ENCODE data around the gene ATAD2B.
"Not testable (repeated sequence)": the region's sequence is repeated elsewhere in the genome, so short reads cannot be mapped to it uniquely, and the experiment has no call there.

Gene ATAD2B

GRCh38 chr2:23926750-23927571 is at the start of gene ATAD2B:
TSS of gene ATAD2B (minus strand) at chr2:23927123. CDS start at chr2:23926770, 353 bp downstream.
- peak; percentile 93 for DNase-seq (ENCODE audit: low read depth)

DNA sequence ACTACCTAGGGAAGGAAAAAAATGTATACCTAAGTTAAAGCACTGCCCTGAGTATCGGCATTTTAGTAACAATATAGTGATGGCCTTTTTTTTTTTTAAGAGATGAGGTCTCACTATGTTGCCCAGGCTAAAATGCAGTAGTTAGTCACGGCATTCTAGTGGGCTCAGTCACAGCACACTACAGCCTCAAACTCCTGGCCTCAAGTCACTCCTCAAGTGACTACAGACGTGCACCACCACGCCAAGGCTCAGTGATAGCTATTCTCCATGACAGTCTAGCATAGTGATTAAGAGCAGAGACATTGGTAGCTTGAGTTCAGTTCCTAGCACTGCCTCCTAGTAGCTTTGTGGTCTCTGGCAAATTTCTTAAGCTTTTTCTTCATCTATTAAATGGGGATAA is 40.9 kb upstream of the ATAD2B start:
- peak; percentile 3 for DNase-seq (ENCODE audit: low read depth)

- no peak for DNase-seq (ENCODE audit: low read depth)
These were observed 27.5 kb upstream of the ATAD2B start for GRCh38 chr2:23954325-23955014.

DNA sequence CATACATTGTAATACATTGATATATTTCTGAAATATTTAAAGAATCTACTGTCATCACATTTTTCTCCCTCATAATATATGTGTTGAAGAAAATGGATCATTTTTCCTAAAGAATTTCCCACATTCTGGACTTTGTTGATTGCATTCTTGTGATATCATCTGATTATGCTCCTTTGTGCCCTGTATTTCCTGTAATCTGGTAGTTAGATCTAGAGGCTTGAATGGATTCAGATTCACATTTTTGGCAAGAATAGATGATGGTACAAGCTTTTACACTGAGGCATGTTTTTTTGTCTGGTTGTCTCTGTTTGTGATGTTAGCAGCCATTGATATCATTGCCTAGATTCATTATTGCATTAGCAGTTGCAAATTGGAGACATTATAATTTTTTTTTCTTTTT is 26.7 kb upstream of the ATAD2B start:
- DNase-seq (ENCODE audit: low read depth), result no peak

DNA sequence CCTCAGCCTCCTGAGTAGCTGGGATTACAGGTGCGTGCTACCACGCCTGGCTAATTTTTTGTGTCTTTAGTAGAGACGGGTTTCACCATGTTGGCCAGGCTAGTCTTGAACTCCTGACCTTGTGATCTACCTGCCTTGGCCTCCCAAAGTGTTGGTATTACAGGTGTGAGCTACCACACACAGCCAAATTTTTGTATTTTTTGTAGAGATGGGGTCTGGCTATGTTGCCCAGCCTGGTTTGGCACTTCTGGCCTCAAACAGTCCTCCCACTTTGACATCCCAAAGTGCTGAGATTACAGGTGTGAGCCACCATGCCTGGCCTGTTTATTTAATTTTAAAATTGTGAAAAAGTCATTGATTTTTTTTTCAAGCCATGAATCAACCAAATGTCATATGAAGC is 25.6 kb upstream of the ATAD2B start:
- not testable (repeated sequence) for DNase-seq (ENCODE audit: low read depth)

DNA sequence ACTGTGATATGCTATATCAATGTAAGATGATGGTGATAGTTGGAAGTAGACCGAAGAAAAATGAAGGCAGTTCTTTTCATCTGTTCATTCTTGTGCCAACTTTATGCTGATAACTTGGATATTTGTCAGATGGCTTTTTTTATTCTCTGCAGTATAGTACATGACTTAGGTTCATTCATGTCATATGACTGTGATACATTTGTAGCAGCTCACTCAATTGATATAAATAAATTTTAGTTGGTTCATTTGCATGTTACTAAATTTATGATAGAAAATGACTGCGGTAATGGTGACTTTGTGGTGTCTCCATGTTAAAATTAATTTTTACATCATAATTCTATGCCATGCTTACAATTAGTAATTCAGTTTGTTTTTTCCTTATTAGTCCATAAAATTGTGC is 20.4 kb upstream of the ATAD2B start:
- DNase-seq (ENCODE audit: low read depth), result no peak

GRCh38 chr2:23944976-23945375 is 18.1 kb upstream of the ATAD2B start:
- peak; percentile 20 for DNase-seq (ENCODE audit: low read depth)

DNA sequence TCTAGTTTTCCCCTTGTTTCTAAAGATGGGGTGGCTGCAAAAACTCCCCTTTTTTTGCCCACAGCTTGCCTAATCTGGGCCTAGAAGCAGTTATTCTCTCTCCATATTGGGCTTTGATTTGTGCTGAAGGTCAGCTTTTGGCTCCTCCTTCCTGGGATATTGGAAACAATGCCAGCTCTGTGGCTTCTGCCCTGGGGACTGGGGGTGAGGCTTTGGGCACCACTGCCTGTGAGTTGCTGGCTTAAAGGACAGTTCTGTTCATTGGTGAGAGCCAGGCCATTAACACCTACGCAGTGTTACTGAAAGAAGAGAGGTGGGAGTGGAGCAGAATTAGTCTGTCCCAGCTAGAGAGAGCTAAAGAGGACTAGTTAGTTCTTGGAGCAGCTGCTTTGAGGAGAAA is 17.6 kb upstream of the ATAD2B start:
- DNase-seq (ENCODE audit: low read depth), result no peak

- DNase-seq (ENCODE audit: low read depth), result no peak
These were observed 16.7 kb upstream of the ATAD2B start for GRCh38 chr2:23943666-23944065.

DNA sequence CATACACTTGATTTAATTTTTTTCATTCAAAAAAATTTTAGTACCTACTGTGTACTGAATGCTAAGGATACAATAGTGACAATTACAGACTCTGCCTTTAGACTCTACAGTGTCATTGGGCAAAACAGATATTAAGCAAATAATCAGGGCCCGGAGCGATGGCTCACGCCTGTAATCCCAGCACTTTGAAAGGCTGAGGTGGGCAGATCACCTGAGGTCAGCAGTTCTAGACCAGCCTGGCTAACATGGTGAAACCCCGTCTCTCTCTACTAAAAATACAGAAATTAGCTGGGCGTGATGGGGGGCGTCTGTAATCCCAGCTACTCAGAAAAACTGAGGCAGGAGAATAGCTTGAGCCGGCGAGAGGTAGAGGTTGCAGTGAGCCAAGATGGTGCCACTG is 14.7 kb upstream of the ATAD2B start:
- no peak for DNase-seq (ENCODE audit: low read depth)

GRCh38 chr2:23940718-23941620 is 14.0 kb upstream of the ATAD2B start:
- DNase-seq (ENCODE audit: low read depth), result peak; percentile 59

DNA sequence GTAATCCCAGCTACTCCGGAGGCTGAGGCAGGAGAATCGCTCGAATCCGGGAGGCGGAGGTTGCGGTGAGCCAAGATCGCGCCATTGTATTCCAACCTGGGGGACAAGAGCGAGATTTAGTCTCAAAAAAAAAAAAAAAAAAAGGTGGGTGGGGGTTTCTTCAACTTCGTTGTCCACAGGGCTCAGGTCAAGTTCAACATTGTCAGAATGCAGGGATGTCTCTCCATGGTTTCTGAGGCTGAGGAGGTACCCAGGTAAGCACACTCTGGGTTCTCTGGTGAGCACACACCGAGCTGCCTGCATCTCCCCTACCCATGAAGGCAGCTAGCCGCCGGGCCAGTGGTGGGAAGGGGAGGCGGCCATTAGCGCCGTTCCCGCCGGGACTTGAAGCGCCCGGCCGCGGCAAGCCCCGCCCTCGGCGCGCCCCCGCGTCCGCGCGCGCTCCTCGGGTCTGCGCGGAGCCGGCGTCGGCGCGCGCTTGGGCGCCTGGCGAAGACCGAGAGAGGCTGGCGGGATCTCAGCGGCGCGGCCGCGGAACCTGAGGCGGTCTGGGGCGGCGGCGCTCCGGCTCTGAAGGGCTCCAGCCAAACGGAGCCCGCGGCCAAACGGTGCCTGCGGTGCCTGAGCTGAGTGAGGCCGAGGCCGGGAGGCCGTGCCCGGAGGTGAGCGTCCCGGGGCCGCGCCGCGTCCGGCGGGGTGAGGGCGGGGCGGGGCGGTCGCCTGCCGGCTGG is 13.2 kb upstream of the ATAD2B start, which contains the start of gene UBXN2A:
TSS of gene UBXN2A (plus strand) at position 477 of the 731 bp plus-strand sequence. CDS start 17,852 bp downstream, outside the sequence.
- peak; percentile 83 for DNase-seq (ENCODE audit: low read depth)

DNA sequence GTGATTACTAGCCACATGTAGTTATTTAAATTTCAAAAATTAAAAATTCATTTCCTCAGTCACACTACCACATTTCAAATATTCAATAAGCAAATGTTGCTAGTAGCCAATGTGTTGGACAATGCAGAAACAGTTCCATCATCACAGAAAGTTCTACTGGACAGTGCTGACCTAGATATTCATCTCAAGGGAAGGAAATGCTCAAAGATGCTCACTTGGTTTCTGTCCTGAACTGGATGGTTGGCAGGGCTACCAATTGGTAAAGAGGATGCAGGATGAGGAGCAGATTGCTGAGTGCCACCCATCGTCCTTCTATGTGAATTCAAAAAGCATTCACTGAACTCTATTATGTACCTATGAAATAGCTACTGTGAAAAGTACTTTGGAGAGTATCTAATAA is 7.3 kb upstream of the ATAD2B start:
- no peak for DNase-seq (ENCODE audit: low read depth)

GRCh38 chr2:23926290-23926749 is 603 bp downstream of the ATAD2B start:
- peak; percentile 45 for DNase-seq (ENCODE audit: low read depth)

- peak; percentile 79 for DNase-seq (ENCODE audit: low read depth)
These were observed 1.1 kb downstream of the ATAD2B start for GRCh38 chr2:23925702-23926289.

DNA sequence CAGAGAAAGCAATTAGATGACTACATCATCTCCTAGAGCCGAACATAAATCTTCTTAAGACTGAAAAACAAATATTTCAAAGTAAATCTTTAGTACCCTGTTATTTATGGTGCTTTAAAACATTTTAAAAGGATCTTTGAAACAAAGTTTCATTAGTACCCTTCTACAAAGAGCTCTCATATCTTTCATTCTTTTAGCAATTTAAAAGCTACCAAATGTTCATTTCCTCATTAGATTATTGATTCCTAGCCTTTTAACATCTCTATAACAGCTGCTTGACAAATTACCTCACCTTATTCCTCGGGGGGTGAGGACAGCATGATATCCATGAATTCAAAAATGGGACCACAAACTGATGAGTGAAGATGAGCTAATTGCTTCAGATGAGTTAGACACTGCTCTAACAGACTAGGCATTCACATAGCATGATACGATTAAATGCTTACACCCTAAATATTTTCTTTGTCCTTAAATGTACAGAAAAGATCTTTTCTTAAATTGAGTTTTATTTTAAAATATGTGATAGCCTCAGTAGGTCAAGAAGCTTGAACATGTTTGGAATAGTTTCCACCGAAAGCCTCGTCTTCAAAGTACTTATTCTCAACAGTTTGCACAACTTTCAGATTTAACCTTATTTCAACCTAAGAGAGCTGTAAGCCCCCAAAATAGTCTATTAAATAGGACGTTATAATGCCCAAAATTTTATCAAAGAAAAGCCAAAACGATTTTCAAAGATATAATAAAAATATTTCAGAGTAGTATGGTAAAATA is 2.1 kb downstream of the ATAD2B start:
- no peak for DNase-seq (ENCODE audit: low read depth)

DNA sequence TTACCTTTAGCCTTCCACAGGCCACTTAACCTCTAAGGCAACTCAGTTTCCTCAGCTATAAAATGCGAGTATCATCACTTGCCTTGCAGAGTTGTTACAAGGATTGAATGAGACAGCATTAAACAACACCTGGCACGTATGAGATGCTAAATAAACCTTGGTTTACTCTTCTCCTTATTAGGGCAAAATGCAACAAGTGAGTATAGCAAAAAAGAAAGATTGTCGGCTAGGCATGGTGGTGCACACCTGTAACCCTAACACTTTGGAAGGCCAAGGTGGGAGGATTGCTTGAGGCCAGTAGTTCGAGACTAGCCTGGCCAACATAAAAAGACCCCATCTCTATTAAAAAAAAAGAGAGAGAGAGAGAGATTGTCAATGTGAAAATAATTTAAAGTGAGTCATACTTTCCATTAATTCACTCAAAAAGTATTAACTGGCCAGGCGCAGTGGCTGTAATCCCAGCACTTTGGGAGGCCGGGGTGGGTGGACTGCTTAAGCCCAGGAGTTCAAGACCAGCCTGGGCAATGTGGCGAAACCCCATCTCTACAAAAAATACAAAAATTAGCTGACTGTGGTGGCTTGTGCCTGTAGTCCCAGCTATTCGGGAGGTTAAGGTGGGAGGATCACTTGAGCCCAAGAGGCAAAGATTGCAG is 8.0 kb downstream of the ATAD2B start:
- DNase-seq (ENCODE audit: low read depth), result no peak

DNA sequence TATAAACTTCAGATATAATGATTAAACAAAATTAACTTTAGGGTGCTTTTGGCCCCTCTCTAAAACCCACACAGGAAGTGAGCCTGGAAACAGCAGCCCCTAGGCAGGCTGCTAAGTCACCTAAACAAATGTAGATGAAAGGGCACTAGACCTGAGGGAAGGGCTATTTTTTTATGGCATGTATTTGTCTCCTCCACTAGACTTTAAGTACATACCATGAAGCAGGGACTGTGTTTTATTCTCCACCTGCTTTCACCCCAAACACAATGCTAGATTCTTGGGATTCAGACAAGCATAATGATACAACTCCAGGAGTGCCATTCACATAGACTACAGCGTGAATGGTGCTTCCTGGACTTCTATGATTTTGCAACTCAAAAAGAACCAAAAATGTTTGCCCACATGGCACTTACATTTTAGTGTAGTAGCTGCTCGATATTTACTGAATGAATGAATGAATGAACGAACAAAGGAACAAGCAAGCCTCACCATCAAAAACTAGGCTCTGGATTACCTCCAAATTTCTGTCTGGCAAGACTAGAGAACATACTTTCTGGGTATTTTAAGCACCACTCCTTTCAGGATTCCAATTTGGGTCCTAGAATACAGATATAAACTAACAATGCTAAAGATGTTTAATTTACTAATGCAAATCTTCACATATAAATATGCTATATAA is 10.1 kb downstream of the ATAD2B start:
- no peak for DNase-seq (ENCODE audit: low read depth)

- DNase-seq (ENCODE audit: low read depth), result no peak
These were observed 11.6 kb downstream of the ATAD2B start for GRCh38 chr2:23915327-23915726.
